HepG2 (cell line): ENCODE results near the gene QRICH2. TPM values are rescaled to one million over a fixed set of nuclear protein-coding genes. Genes with fewer than 3 reads are reported as not detected.

ENCODE experiments used
- BRCA1 ChIP-seq: sonication (generic); formaldehyde crosslinking; IDR thresholded peaks from 2 replicates; pipeline ENCODE4 v1.4.0; 2020; ENCODE audit warnings: missing genetic modification reagents
- DBP ChIP-seq: sonication (generic); formaldehyde crosslinking; IDR thresholded peaks from 2 replicates; pipeline ENCODE4 v1.4.0; 2020; ENCODE audit warnings: missing genetic modification reagents; ENCODE audit errors: not compliant biosample characterization
- DRAP1 ChIP-seq: IDR thresholded peaks from 2 replicates; pipeline ENCODE4 v1.6.1; 2016; ENCODE audit warnings: missing genetic modification reagents, missing compliant biosample characterization
- FOXP1 ChIP-seq, 2 experiments: fragments of 450-650 bp in 1 of 2; IDR thresholded peaks; 2 replicates each; pipeline ENCODE4 v1.6.1; 2017 to 2018; ENCODE audit warnings: antibody characterized with exemption in 1 of 2
- HOXA9 ChIP-seq: sonication (generic); formaldehyde crosslinking; IDR thresholded peaks from 2 replicates; pipeline ENCODE4 v1.8.1; 2022; ENCODE audit warnings: missing genetic modification reagents, mild to moderate bottlenecking, moderate library complexity, borderline replicate concordance
- JUNB ChIP-seq: sonication (generic); formaldehyde crosslinking; IDR thresholded peaks from 2 replicates; pipeline ENCODE4 v1.8.0; 2022; ENCODE audit warnings: missing genetic modification reagents, mild to moderate bottlenecking, borderline replicate concordance
- MXD4 ChIP-seq: IDR thresholded peaks from 2 replicates; pipeline ENCODE4 v1.6.1; 2016; ENCODE audit warnings: mild to moderate bottlenecking, missing biosample characterization, missing genetic modification reagents
- MYNN ChIP-seq: sonication (generic); formaldehyde crosslinking; IDR thresholded peaks from 2 replicates; pipeline ENCODE4 v1.4.0; 2020; ENCODE audit warnings: mild to moderate bottlenecking, low read depth, missing genetic modification reagents
- NCOA2 ChIP-seq: sonication (generic); formaldehyde crosslinking; IDR thresholded peaks from 2 replicates; pipeline ENCODE4 v1.8.0; 2022; ENCODE audit warnings: inconsistent platforms
- SKI ChIP-seq: fragments of 450-650 bp; IDR thresholded peaks from one replicate; pipeline ENCODE4 v1.6.1; 2018; ENCODE audit warnings: mild to moderate bottlenecking; ENCODE audit not compliant: partially characterized antibody
- THYN1 ChIP-seq: sonication (generic); formaldehyde crosslinking; IDR thresholded peaks from 2 replicates; pipeline ENCODE4 v1.8.1; 2023; ENCODE audit warnings: low read depth, mild to moderate bottlenecking, moderate library complexity, missing genetic modification reagents, borderline replicate concordance
- YEATS4 ChIP-seq: sonication (generic); formaldehyde crosslinking; IDR thresholded peaks from 2 replicates; pipeline ENCODE4 v1.4.0; 2020; ENCODE audit warnings: missing genetic modification reagents, borderline replicate concordance
- ZBTB43 ChIP-seq: sonication (generic); formaldehyde crosslinking; conservative IDR thresholded peaks from 2 replicates; pipeline ENCODE4 v1.4.0; 2020; ENCODE audit warnings: missing genetic modification reagents
- ZFYVE20 ChIP-seq: sonication (generic); formaldehyde crosslinking; IDR thresholded peaks from 2 replicates; pipeline ENCODE4 v1.8.0; 2023; ENCODE audit warnings: low read depth, mild to moderate bottlenecking, moderate library complexity, missing genetic modification reagents, borderline replicate concordance
- ZNF10 ChIP-seq: sonication (generic); formaldehyde crosslinking; IDR thresholded peaks from 2 replicates; pipeline ENCODE4 v1.4.0; 2020; ENCODE audit warnings: mild to moderate bottlenecking, low read depth, missing genetic modification reagents, borderline replicate concordance
- ZNF12 ChIP-seq: sonication (generic); formaldehyde crosslinking; IDR thresholded peaks from 2 replicates; pipeline ENCODE4 v1.5.0; 2020; ENCODE audit warnings: missing genetic modification reagents
- ZNF253 ChIP-seq: sonication (generic); formaldehyde crosslinking; IDR thresholded peaks from 2 replicates; pipeline ENCODE4 v1.8.0; 2022; ENCODE audit warnings: mild to moderate bottlenecking, missing genetic modification reagents, borderline replicate concordance
- ZNF275 ChIP-seq: sonication (generic); formaldehyde crosslinking; IDR thresholded peaks from 2 replicates; pipeline ENCODE4 v1.8.0; 2022; ENCODE audit warnings: missing genetic modification reagents, mild to moderate bottlenecking, inconsistent platforms, borderline replicate concordance
- ZNF296 ChIP-seq: sonication (generic); formaldehyde crosslinking; conservative IDR thresholded peaks from 2 replicates; pipeline ENCODE4 v1.5.0; 2020; ENCODE audit warnings: mild to moderate bottlenecking, missing genetic modification reagents
- ZNF30 ChIP-seq: sonication (generic); formaldehyde crosslinking; IDR thresholded peaks from 2 replicates; pipeline ENCODE4 v1.5.0; 2020; ENCODE audit warnings: mild to moderate bottlenecking, missing genetic modification reagents
- ZNF326 ChIP-seq: sonication (generic); formaldehyde crosslinking; IDR thresholded peaks from 2 replicates; pipeline ENCODE4 v1.4.0; 2020; ENCODE audit warnings: missing genetic modification reagents, borderline replicate concordance
- ZNF460 ChIP-seq: sonication (generic); formaldehyde crosslinking; IDR thresholded peaks from 2 replicates; pipeline ENCODE4 v1.5.1; 2020; ENCODE audit warnings: missing genetic modification reagents, mild to moderate bottlenecking, borderline replicate concordance
- ZNF558 ChIP-seq: sonication (generic); formaldehyde crosslinking; IDR thresholded peaks from 2 replicates; pipeline ENCODE4 v1.9.0; 2022; ENCODE audit warnings: mild to moderate bottlenecking, missing genetic modification reagents, borderline replicate concordance
- ZNF580 ChIP-seq: IDR thresholded peaks from 2 replicates; pipeline ENCODE4 v1.6.1; 2016; ENCODE audit warnings: low read depth, borderline replicate concordance
- ZNF704 ChIP-seq: sonication (generic); formaldehyde crosslinking; IDR thresholded peaks from 2 replicates; pipeline ENCODE4 v1.8.1; 2023; ENCODE audit warnings: mild to moderate bottlenecking, inconsistent platforms, moderate library complexity, missing genetic modification reagents, borderline replicate concordance
- polyA plus RNA-seq, 8 experiments: library from polyadenylated mRNA; depleted of rRNA in 3 of 8; stranded (reverse) in 7 of 8; unstranded in 1 of 8; fragments of >200 nt; fragmentation: Illumina TruSeq in 4 of 8; extraction: Trizol in 4 of 8; gene quantifications; 2 replicates each; pipeline versions ENCODE4 v1.2.1 to v1.2.3, GENCODE V29; 2011 to 2016; ENCODE audit warnings: low read depth in 4 of 8, missing spikeins in 1 of 8, mixed read lengths in 1 of 8; ENCODE audit not compliant: insufficient read depth in 1 of 8
- total RNA-seq, 5 experiments: library from RNA; depleted of rRNA; stranded (reverse); fragments of >200 nt; fragmentation: Illumina TruSeq; extraction: Trizol; gene quantifications; 2 replicates each; pipeline ENCODE4 v1.2.3, GENCODE V29; 2016; ENCODE audit warnings: low read depth in 1 of 5

QRICH2 gene
- total and polyA plus RNA-seq, 2 of the 13 experiments (the other 11 are each of a cell fraction or from before 2014, with no cell fraction given): 3.7 to 5.7 TPM

GRCh38 chr17:76345377-76345974, 37.4 kb upstream of the QRICH2 start (continued):
- TF ChIP-seq ZNF253 (no peak), JUNB (no peak), ZNF30 (no peak), HOXA9 (CRISPR knock-in tag) (no peak), FOXP1 (IDR thresholded peaks at IDR 0.05) (no peak), FOXP1 (CRISPR knock-in tag; IDR thresholded peaks at IDR 0.05) (no peak), NCOA2 (CRISPR knock-in tag) (0 out of 2 replicates have a peak, but pooled peaks have one; percentile 30), DBP (CRISPR knock-in tag) (no peak), BRCA1 (no peak), ZNF704 (no peak), ZNF580 (CRISPR knock-in tag) (no peak), ZNF460 (CRISPR knock-in tag) (peak; percentile 49; the same call in 1 of the 2 replicates), ZNF12 (no peak), ZNF275 (CRISPR knock-in tag) (no peak), ZNF296 (no peak), SKI (peak; percentile 81), ZFYVE20 (CRISPR knock-in tag) (no peak), MXD4 (CRISPR knock-in tag) (no peak), ZNF10 (CRISPR knock-in tag) (no peak; the same call in 1 of the 2 replicates), ZNF558 (no peak), THYN1 (CRISPR knock-in tag) (no peak), ZNF326 (no peak), DRAP1 (CRISPR knock-in tag) (no peak), YEATS4 (no peak), ZBTB43 (CRISPR knock-in tag) (no peak), MYNN (CRISPR knock-in tag) (no peak)
